Peyer's patch (tissue), 4 donors: ENCODE results near the gene ABHD2. TPM values are rescaled to one million over a fixed set of nuclear protein-coding genes. Genes with fewer than 3 reads are reported as not detected.
"Not testable (repeated sequence)": the region's sequence is repeated elsewhere in the genome, so short reads cannot be mapped to it uniquely, and the experiment has no call there.

Experiments used
- DNase-seq, 3 donors: peaks; one replicate each; pipeline ENCODE4 v3.0.0-alpha.2; 2017 to 2019
- H3K27ac ChIP-seq, 4 donors: fragments of 200-600 bp; sonication (generic); one replicate each; pipeline ENCODE4 v1.5.1; 2016 to 2019
- H3K27me3 ChIP-seq, 2 donors: fragments of 200-600 bp; sonication (generic); one replicate each; pipeline ENCODE4 v1.5.1; 2019
- H3K36me3 ChIP-seq, 3 donors: fragments of 200-600 bp; sonication (generic); one replicate each; pipeline ENCODE4 v1.5.1; 2016 to 2019
- H3K4me1 ChIP-seq, 4 donors: fragments of 200-600 bp; sonication (generic); one replicate each; pipeline ENCODE4 v1.5.1; 2016 to 2019
- H3K4me3 ChIP-seq, 4 donors: fragments of 200-600 bp; sonication (generic); 1 replicate in 3 of 4; 2 replicates in 1 of 4; pipeline ENCODE4 v1.5.1; 2016 to 2019; ENCODE audit warnings: mild to moderate bottlenecking in 1 of 4
- H3K9me3 ChIP-seq, 4 donors: fragments of 200-600 bp; sonication (generic); one replicate each; pipeline ENCODE4 v1.5.1; 2016 to 2019; ENCODE audit warnings: mild to moderate bottlenecking in 1 of 4
- POLR2A ChIP-seq, 2 donors: fragments of 450-650 bp; IDR thresholded peaks; one replicate each; pipeline ENCODE4 v1.5.1; 2017; ENCODE audit warnings: antibody characterized with exemption in 2 of 2, mild to moderate bottlenecking in 2 of 2, moderate library complexity in 2 of 2
- total RNA-seq, 4 donors: library from RNA; depleted of rRNA; stranded (reverse); fragments of >200 nt; gene quantifications; one replicate each; pipeline ENCODE4 v1.1.0, GENCODE V29; 2016
- TF ChIP-seq, protein P1 (sequence below), 6 experiments: fragments of 450-650 bp in 4 of 6; fragments of 200-600 bp in 2 of 6; sonication (generic) in 1 of 6; IDR thresholded peaks; one replicate each; pipeline ENCODE4 v1.5.1; 2017 to 2019; ENCODE audit warnings: antibody characterized with exemption in 6 of 6, mild to moderate bottlenecking in 3 of 6, moderate library complexity in 1 of 6

Gene ABHD2, protein sequence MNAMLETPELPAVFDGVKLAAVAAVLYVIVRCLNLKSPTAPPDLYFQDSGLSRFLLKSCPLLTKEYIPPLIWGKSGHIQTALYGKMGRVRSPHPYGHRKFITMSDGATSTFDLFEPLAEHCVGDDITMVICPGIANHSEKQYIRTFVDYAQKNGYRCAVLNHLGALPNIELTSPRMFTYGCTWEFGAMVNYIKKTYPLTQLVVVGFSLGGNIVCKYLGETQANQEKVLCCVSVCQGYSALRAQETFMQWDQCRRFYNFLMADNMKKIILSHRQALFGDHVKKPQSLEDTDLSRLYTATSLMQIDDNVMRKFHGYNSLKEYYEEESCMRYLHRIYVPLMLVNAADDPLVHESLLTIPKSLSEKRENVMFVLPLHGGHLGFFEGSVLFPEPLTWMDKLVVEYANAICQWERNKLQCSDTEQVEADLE
- total RNA-seq, result 100 to 1,000 TPM in 3 of 4 donors, 10 to 100 TPM in 1; 75.9 to 190 (median 121) TPM

DNA sequence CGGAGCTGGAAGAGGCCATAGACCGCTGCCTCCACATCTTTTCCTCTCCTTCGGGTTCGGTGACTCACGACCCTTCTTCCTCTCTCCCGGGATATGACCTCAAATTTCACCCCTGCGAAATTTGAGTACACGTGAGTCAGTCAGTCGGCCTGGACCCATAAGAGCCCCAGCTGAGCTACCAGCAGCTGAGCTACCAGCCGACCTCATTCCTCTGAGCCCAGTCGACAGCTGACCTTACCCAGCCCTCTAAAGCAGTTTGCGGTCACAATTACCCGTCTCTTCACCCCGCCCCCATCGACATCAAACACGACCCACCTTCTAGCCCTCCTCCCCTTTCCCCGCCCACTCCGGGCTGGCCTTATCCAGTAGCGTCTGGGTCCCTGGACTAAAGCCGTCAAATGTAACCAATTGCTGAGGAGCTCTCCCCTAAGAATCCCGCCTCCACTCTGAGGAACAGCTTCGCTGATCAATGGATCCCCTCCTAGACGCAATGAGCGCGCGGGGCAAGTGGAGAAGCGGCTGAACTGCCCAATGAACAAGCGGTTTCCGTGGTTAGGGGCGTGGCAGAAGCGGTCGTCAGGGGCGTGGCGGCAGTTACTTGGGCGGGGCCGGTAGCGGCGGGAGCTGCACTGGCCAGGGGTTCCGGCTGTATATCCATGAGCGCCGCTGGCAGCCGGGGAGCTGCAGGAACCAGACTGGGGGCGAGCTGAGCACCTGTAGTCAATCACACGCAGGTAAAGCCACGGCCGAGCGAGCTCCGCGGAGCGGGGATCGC is at the start of gene ABHD2:
Gene ABHD2 (plus strand): TSS at position 627 of the 775 bp plus-strand sequence. CDS start 27,872 bp downstream, outside the sequence.
- H3K36me3 ChIP-seq, result no peaks in the 10 kb centered on the region
- peaks cover 0 to 31% (median 10%) of the 10 kb centered on the region in 4 donors for H3K4me1 ChIP-seq
- no peaks in the 10 kb centered on the region for H3K9me3 ChIP-seq
- H3K27ac ChIP-seq, result peak within 1 kb of the TSS; percentile 77 to 93 (median 88)
- peak; percentile 85 to 92 for TF ChIP-seq POLR2A (IDR thresholded peaks at IDR 0.05)
- TF ChIP-seq, protein P1, sequence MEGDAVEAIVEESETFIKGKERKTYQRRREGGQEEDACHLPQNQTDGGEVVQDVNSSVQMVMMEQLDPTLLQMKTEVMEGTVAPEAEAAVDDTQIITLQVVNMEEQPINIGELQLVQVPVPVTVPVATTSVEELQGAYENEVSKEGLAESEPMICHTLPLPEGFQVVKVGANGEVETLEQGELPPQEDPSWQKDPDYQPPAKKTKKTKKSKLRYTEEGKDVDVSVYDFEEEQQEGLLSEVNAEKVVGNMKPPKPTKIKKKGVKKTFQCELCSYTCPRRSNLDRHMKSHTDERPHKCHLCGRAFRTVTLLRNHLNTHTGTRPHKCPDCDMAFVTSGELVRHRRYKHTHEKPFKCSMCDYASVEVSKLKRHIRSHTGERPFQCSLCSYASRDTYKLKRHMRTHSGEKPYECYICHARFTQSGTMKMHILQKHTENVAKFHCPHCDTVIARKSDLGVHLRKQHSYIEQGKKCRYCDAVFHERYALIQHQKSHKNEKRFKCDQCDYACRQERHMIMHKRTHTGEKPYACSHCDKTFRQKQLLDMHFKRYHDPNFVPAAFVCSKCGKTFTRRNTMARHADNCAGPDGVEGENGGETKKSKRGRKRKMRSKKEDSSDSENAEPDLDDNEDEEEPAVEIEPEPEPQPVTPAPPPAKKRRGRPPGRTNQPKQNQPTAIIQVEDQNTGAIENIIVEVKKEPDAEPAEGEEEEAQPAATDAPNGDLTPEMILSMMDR (IDR thresholded peaks at IDR 0.05), result no peak
- H3K27me3 ChIP-seq, result no peaks in the 10 kb centered on the region
- peak; percentile 98 to 100 (median 99) for DNase-seq
- H3K4me3 ChIP-seq, result peak within 1 kb of the TSS; percentile 71 to 98 (median 88)

GRCh38 chr15:89039142-89039541 is 49.1 kb upstream of the ABHD2 start:
- Histone ChIP-seq H3K4me3 (no peak overlapping the region), H3K27me3 (no peaks in the 10 kb centered on the region), H3K9me3 (no peaks in the 10 kb centered on the region), H3K27ac (no peak overlapping the region), H3K4me1 (no peaks in the 10 kb centered on the region), H3K36me3 (no peaks in the 10 kb centered on the region)
- TF ChIP-seq, protein P1 (IDR thresholded peaks at IDR 0.05), result no peak
- TF ChIP-seq POLR2A (IDR thresholded peaks at IDR 0.05), result no peak
- DNase-seq, result peak in 1 of 3 donors; percentile 3

- Histone ChIP-seq H3K27ac (no peak overlapping the region), H3K4me1 (no peaks in the 10 kb centered on the region), H3K27me3 (no peaks in the 10 kb centered on the region), H3K4me3 (no peak overlapping the region), H3K36me3 (no peaks in the 10 kb centered on the region), H3K9me3 (no peaks in the 10 kb centered on the region)
- no peak for DNase-seq
- TF ChIP-seq, protein P1 (IDR thresholded peaks at IDR 0.05), result no peak
- no peak for TF ChIP-seq POLR2A (IDR thresholded peaks at IDR 0.05)
These were observed 46.7 kb upstream of the ABHD2 start for GRCh38 chr15:89041507-89041906.

DNA sequence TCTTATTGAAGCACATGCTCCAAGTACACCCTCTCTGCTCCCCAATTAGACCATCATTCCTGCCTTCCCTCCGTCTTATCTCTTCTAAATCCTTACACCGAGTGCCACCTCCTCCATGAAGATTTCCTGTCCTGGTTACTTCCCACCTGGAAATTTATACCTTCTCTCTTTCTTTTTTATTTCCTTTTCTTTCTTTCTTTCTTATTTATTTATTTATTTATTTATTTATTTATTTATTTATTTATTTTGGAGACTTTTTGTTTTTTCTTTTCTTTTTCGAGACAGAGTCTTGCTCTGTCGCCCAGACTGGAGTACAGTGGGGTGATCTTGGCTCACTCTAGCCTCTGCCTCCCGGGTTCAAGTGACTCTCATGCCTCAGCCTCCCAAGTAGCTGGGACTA is 45.9 kb upstream of the ABHD2 start:
- Histone ChIP-seq H3K4me3 (no peak overlapping the region), H3K36me3 (no peaks in the 10 kb centered on the region), H3K27me3 (no peaks in the 10 kb centered on the region), H3K4me1 (no peaks in the 10 kb centered on the region), H3K9me3 (no peaks in the 10 kb centered on the region), H3K27ac (no peak overlapping the region)
- TF ChIP-seq, protein P1 (IDR thresholded peaks at IDR 0.05), result no peak
- no peak for DNase-seq

- Histone ChIP-seq H3K27me3 (no peaks in the 10 kb centered on the region), H3K27ac (no peak overlapping the region), H3K4me1 (no peaks in the 10 kb centered on the region), H3K9me3 (no peaks in the 10 kb centered on the region), H3K4me3 (no peak overlapping the region), H3K36me3 (no peaks in the 10 kb centered on the region)
- no peak for TF ChIP-seq POLR2A (IDR thresholded peaks at IDR 0.05)
- TF ChIP-seq, protein P1 (IDR thresholded peaks at IDR 0.05), result no peak
- DNase-seq, result no peak
These were observed 44.9 kb upstream of the ABHD2 start for GRCh38 chr15:89043031-89044002.

- not testable (repeated sequence) for H3K4me1 ChIP-seq, H3K27me3 ChIP-seq, H3K36me3 ChIP-seq, H3K9me3 ChIP-seq, DNase-seq, H3K27ac ChIP-seq
- H3K4me3 ChIP-seq, result peak overlapping the region in 1 of 4 donors; percentile 31
These were observed 39.1 kb upstream of the ABHD2 start for GRCh38 chr15:89049016-89049666.
